ENCODE data around the gene NPL. TPM values are rescaled to one million over a fixed set of nuclear protein-coding genes. Genes with fewer than 3 reads are reported as not detected.

Gene NPL
- total RNA-seq, 1 donor from 2014 or later, result 2.1 TPM

GRCh38 chr1:182826892-182827291 lies 37.3 kb downstream of the NPL start:
- no peak for DNase-seq (ENCODE audit: low spot score in 2 of 2)
- H3K36me3 ChIP-seq, result peaks cover 0 to 3% of the 10 kb centered on the region in 2 donors
- H3K4me1 ChIP-seq, result no peaks in the 10 kb centered on the region
- no peak for TF ChIP-seq CTCF (IDR thresholded peaks at IDR 0.05)
- no peaks in the 10 kb centered on the region for H3K9me3 ChIP-seq
- H3K27me3 ChIP-seq, result no peaks in the 10 kb centered on the region
- intact Hi-C loops (cut with DNase I), result no loop called here
- no peak overlapping the region for H3K4me3 ChIP-seq
- H3K27ac ChIP-seq, result no peak overlapping the region

GRCh38 chr1:182829285-182829932 lies 39.8 kb downstream of the NPL start:
- no peaks in the 10 kb centered on the region for H3K9me3 ChIP-seq
- no peak for TF ChIP-seq CTCF (IDR thresholded peaks at IDR 0.05)
- H3K27me3 ChIP-seq, result no peaks in the 10 kb centered on the region

GRCh38 chr1:182833271-182833670 lies 43.7 kb downstream of the NPL start:
- Histone ChIP-seq H3K36me3 (no peaks in the 10 kb centered on the region), H3K27me3 (no peaks in the 10 kb centered on the region), H3K27ac (no peak overlapping the region), H3K4me1 (no peaks in the 10 kb centered on the region), H3K9me3 (no peaks in the 10 kb centered on the region), H3K4me3 (no peak overlapping the region)
- intact Hi-C loops (cut with DNase I), result no loop called here
- no peak for DNase-seq (ENCODE audit: low spot score in 2 of 2)
- no peak for TF ChIP-seq CTCF (IDR thresholded peaks at IDR 0.05)

More at GRCh38 chr1:182829285-182829932, 39.8 kb downstream of the NPL start:
- H3K4me3 ChIP-seq, result no peak overlapping the region
- intact Hi-C loops (cut with DNase I), result no loop called here
- no peak for DNase-seq (ENCODE audit: low spot score in 2 of 2)
- H3K4me1 ChIP-seq, result no peaks in the 10 kb centered on the region
- peaks cover 0 to 3% of the 10 kb centered on the region in 2 donors for H3K36me3 ChIP-seq
- H3K27ac ChIP-seq, result no peak overlapping the region

GRCh38 chr1:182834326-182834725 lies 44.8 kb downstream of the NPL start:
- Histone ChIP-seq H3K4me3 (no peak overlapping the region), H3K27ac (no peak overlapping the region), H3K9me3 (no peaks in the 10 kb centered on the region), H3K36me3 (no peaks in the 10 kb centered on the region), H3K27me3 (no peaks in the 10 kb centered on the region), H3K4me1 (no peaks in the 10 kb centered on the region)
- no peak for DNase-seq (ENCODE audit: low spot score in 2 of 2)
- intact Hi-C loops (cut with DNase I), result no loop called here
- TF ChIP-seq CTCF (IDR thresholded peaks at IDR 0.05), result no peak

GRCh38 chr1:182835806-182836205 lies 46.2 kb downstream of the NPL start:
- H3K36me3 ChIP-seq, result no peaks in the 10 kb centered on the region
- no peaks in the 10 kb centered on the region for H3K4me1 ChIP-seq
- H3K4me3 ChIP-seq, result no peak overlapping the region
- no peak for TF ChIP-seq CTCF (IDR thresholded peaks at IDR 0.05)
- no peaks in the 10 kb centered on the region for H3K9me3 ChIP-seq
- intact Hi-C loops (cut with DNase I), result loop anchor here (5.0 kb wide), 1 partner anchor 636 kb away; the partner anchor contains the start of gene SMG7
- no peaks in the 10 kb centered on the region for H3K27me3 ChIP-seq
- H3K27ac ChIP-seq, result no peak overlapping the region
- DNase-seq (ENCODE audit: low spot score in 2 of 2), result no peak

Measured in ascending aorta (tissue), 2 donors.